ENCODE results near the gene DNAJC21. TPM values are rescaled to one million over a fixed set of nuclear protein-coding genes. Genes with fewer than 3 reads are reported as not detected.

The DNAJC21 gene
- total and polyA plus RNA-seq, 9 of the 15 experiments (the other 6 are each of a cell fraction or from before 2014, with no cell fraction given), result 26.6 to 105 (median 70.7) TPM

DNA sequence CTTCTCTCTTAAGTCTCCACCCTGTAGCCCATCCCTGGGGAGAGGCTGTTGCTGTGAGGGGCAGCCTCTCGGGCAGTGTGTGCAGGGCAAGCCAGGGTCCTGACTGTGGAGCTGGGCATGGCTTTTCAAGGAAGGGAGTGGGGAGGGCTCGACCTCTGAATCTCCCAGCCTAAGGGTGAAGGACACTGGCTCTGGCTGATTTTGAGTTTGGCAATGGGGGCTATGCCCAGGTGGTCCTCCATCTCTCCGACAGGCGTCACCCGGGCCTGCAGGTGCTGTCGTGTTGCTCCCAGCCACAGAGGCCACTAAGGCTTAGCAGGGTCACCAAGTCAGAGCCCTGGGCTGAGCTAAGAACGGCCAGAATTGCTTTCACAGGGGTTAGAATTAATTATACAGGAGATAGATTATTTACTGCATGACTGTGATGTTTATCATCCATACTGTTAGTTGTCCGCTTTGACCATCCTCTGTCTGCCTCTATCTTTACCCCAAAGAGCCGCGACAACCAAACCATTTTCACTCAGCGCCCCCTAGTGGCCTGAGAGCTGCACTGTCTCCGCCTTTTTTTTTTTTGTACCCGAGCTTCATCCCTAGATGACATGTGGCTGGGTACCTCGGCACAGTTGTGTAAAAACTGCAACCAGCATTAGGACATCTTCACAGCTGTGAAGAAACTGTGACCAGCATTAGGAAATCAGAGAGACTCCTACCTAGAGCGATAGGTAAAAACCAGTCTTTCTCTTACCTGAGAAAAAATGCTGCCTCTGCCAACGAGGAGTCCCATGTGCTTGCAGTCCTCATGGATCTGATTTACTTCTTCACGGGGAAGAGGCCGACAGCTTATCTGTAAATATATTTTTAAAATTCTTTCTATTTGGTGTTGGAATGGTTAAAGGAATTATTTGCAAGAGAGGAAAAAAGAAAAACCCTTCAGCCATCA is 73.9 kb downstream of the DNAJC21 start (continued):
- TF ChIP-seq CREB3 (tag; conservative IDR thresholded peaks at IDR 0.05; ENCODE audit: low read depth) (no peak), L3MBTL2 (IDR thresholded peaks at IDR 0.05) (peak; percentile 40; the same call in 1 of the 2 replicates), U2AF2 (optimal IDR thresholded peaks at IDR 0.05; ENCODE audit: low read depth, low read length) (no peak), KLF10 (CRISPR knock-in tag; IDR thresholded peaks at IDR 0.05) (no peak), E2F4 (CRISPR knock-in tag; IDR thresholded peaks at IDR 0.05; ENCODE audit: low read depth) (no peak), ZFP30 (CRISPR knock-in tag; IDR thresholded peaks at IDR 0.05; ENCODE audit: borderline replicate concordance) (no peak), CBX8 (IDR thresholded peaks at IDR 0.05; ENCODE audit: borderline replicate concordance, extremely low read depth, low read depth, low read length, poor library complexity, severe bottlenecking) (no peak), ZNF253 (CRISPR knock-in tag; conservative IDR thresholded peaks at IDR 0.05) (no peak), ZNF174 (CRISPR knock-in tag; IDR thresholded peaks at IDR 0.05) (no peak), ZNF263 (CRISPR knock-in tag; IDR thresholded peaks at IDR 0.05; ENCODE audit: borderline replicate concordance) (no peak), STAG1 (CRISPR knock-in tag; IDR thresholded peaks at IDR 0.05; ENCODE audit: borderline replicate concordance) (peak; percentile 45; the same call in 1 of the 2 replicates), POLR2AphosphoS5 (IDR thresholded peaks at IDR 0.05; ENCODE audit: control insufficient read depth, insufficient read depth, low read depth, low read length) (no peak), NR3C1 (CRISPR knock-in tag; IDR thresholded peaks at IDR 0.05) (no peak), ZNF121 (CRISPR knock-in tag; conservative IDR thresholded peaks at IDR 0.05) (no peak), ZNF57 (CRISPR knock-in tag; IDR thresholded peaks at IDR 0.05) (no peak), SMAD3 (CRISPR knock-in tag; conservative IDR thresholded peaks at IDR 0.05) (no peak), NKRF (IDR thresholded peaks at IDR 0.05; ENCODE audit: borderline replicate concordance) (no peak)
- TF ChIP-seq, protein P1, sequence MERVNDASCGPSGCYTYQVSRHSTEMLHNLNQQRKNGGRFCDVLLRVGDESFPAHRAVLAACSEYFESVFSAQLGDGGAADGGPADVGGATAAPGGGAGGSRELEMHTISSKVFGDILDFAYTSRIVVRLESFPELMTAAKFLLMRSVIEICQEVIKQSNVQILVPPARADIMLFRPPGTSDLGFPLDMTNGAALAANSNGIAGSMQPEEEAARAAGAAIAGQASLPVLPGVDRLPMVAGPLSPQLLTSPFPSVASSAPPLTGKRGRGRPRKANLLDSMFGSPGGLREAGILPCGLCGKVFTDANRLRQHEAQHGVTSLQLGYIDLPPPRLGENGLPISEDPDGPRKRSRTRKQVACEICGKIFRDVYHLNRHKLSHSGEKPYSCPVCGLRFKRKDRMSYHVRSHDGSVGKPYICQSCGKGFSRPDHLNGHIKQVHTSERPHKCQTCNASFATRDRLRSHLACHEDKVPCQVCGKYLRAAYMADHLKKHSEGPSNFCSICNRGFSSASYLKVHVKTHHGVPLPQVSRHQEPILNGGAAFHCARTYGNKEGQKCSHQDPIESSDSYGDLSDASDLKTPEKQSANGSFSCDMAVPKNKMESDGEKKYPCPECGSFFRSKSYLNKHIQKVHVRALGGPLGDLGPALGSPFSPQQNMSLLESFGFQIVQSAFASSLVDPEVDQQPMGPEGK (CRISPR knock-in tag; IDR thresholded peaks at IDR 0.05; ENCODE audit: borderline replicate concordance), result no peak
- TF ChIP-seq, protein P2, sequence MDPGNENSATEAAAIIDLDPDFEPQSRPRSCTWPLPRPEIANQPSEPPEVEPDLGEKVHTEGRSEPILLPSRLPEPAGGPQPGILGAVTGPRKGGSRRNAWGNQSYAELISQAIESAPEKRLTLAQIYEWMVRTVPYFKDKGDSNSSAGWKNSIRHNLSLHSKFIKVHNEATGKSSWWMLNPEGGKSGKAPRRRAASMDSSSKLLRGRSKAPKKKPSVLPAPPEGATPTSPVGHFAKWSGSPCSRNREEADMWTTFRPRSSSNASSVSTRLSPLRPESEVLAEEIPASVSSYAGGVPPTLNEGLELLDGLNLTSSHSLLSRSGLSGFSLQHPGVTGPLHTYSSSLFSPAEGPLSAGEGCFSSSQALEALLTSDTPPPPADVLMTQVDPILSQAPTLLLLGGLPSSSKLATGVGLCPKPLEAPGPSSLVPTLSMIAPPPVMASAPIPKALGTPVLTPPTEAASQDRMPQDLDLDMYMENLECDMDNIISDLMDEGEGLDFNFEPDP (CRISPR knock-in tag; IDR thresholded peaks at IDR 0.05), result no peak
